B cell (primary cell): Measurements from ENCODE around the gene ZNF821.

ENCODE experiments used
- EZH2 ChIP-seq: IDR thresholded peaks from 2 replicates; pipeline ENCODE4 v1.6.1; 2012; ENCODE audit warnings: borderline replicate concordance, low read depth, mild to moderate bottlenecking, moderate library complexity, low read length; ENCODE audit not compliant: insufficient read depth, poor library complexity, severe bottlenecking
- TF ChIP-seq, protein P1 (sequence below): fragments of 200-600 bp; IDR thresholded peaks from one replicate; pipeline ENCODE4 v1.8.0; 2022; ENCODE audit warnings: antibody characterized with exemption, mild to moderate bottlenecking

- TF ChIP-seq, protein P1, sequence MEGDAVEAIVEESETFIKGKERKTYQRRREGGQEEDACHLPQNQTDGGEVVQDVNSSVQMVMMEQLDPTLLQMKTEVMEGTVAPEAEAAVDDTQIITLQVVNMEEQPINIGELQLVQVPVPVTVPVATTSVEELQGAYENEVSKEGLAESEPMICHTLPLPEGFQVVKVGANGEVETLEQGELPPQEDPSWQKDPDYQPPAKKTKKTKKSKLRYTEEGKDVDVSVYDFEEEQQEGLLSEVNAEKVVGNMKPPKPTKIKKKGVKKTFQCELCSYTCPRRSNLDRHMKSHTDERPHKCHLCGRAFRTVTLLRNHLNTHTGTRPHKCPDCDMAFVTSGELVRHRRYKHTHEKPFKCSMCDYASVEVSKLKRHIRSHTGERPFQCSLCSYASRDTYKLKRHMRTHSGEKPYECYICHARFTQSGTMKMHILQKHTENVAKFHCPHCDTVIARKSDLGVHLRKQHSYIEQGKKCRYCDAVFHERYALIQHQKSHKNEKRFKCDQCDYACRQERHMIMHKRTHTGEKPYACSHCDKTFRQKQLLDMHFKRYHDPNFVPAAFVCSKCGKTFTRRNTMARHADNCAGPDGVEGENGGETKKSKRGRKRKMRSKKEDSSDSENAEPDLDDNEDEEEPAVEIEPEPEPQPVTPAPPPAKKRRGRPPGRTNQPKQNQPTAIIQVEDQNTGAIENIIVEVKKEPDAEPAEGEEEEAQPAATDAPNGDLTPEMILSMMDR = no peak
- TF ChIP-seq EZH2 = no peak
Measured at GRCh38 chr16:71919035-71919434, 35.1 kb upstream of the ZNF821 start.
